Fibroblast of the conjunctiva (primary cell): Measurements from ENCODE around the gene WDCP.
"Not testable (repeated sequence)": the region's sequence is repeated elsewhere in the genome, so short reads cannot be mapped to it uniquely, and the experiment has no call there.

Source experiments
- DNase-seq: peaks from one replicate; pipeline ENCODE4 v3.0.0-alpha.2; 2010; ENCODE audit warnings: low read depth

WDCP gene

GRCh38 chr2:24046930-24047702 is at the start of gene WDCP:
Gene WDCP, minus strand, starts transcription at chr2:24047391. Its CDS starts 7,897 bp downstream, at chr2:24039494.
- DNase-seq: peak; percentile 98

GRCh38 chr2:24095171-24095677 is 48.0 kb upstream of the WDCP start:
- DNase-seq: not testable (repeated sequence)

GRCh38 chr2:24093270-24093669 is 46.1 kb upstream of the WDCP start:
- DNase-seq: not testable (repeated sequence)

GRCh38 chr2:24088821-24089359 is 41.7 kb upstream of the WDCP start:
- no peak for DNase-seq

DNA sequence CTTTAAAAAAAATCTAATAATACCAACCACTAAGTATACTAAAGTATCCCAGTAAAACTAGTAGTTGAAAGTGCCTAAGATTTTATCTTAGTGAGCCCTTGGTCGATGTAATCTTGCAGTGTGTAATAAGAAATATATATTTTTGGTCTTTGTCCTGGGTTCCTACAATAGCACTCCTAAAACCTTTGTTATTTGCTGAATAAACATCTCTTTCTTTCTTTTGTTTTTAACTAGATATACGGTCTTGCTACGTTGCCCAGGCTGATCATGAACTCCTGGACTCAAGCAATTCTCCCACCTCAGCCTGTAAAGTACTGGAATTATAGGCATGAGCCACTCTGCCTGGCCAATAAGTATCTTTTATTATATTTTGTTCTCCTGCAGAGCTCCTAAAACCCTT is 39.8 kb upstream of the WDCP start:
- no peak for DNase-seq

GRCh38 chr2:24086241-24086640 is 39.0 kb upstream of the WDCP start:
- DNase-seq: no peak

DNA sequence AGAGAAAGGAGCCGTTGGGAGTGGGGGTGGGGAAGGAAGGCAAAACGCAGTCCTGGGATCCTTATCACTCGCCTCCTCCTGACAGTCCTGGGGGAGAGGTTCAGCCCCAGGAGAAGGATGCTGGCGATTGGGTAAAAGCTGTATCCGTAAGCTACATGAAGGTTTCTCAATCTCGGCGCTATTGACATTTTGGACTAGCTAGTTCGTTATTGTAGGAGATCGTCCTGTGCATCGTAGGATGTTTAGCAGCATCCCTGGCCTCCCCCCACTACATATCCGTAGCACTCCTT is 38.0 kb upstream of the WDCP start:
- no peak for DNase-seq

DNA sequence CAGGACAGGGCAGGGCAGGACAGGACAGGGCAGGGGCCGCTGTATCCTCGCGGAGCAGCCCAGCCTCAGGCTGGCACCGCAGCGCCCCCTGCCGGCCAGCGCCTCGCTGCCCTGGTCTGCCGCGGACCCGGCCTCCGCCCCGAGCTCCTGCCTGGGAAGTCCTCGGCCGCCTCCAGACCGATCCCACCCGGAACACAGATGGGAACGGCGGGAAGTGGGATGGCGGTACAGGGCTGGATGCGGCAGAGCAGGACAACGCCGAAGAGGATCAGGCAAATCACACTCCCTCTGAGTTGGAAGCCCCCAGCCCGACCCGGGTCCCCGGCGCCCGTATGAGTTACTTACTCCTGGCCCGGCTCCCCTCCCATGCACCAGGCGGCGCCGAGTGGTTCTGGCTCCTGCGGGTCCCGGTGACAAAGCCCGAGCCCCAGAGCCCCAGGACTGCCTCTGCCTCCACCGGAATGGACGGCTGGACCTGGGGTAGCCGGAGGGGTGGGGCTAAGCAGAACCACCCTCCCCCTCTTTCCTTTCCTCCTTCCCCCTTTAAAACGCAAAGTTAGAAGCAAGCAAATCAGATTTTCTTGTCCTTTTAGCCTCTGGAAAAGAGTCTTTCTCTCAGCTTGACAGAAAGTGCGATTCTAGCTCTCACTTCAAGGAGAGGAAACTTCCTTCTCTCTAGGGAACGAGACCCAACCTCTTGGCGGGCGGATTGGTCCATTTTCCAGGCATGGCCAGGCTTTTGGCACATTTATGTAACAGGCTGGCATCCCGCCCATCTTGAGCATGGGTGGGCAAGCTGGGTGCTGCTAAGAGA is 37.4 kb upstream of the WDCP start, which contains the start of gene TP53I3:
TP53I3 (minus strand) TSS at position 449 of the 814 bp plus-strand sequence. CDS start 508 bp downstream, outside the sequence.
- peak; percentile 89 for DNase-seq

DNA sequence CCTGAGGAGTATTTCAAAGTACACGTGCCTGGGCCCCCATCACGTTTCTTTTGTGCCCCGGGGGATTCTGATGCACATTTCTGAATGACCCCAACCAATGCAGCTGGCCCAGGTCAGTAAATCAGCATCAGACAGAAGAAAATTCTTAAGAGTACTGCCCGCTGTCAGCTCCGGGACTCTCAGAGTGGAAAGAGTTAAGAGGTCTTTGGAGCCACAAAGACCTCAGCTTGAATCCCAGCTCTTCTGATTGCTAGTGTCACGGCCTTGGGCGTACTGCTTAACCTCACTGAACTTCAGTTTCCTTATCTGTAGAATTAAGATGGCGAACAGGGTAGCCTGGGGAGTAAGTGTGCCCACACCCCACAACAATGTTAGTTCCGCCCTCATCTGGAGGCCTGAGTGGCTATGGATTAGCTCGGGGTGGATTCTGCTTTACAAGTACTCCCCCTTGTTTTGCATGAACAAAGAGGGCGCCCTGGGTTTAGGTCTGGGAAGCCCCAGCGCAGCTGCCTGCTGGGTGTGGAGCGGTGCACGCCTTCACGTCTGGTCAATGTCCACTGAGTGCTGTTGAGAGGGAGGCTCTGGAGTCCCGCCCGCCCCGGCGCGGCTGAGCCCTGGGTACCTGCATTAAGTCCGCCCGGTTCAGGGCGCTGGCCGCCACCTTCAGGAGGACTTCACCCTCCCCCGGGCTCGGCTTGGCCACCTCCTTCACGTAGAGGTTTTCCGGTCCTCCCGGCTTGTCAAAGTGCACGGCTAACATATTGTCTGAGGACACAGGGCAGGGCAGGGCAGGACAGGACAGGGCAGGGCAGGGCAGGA is 36.6 kb upstream of the WDCP start:
- DNase-seq: peak; percentile 83

DNA sequence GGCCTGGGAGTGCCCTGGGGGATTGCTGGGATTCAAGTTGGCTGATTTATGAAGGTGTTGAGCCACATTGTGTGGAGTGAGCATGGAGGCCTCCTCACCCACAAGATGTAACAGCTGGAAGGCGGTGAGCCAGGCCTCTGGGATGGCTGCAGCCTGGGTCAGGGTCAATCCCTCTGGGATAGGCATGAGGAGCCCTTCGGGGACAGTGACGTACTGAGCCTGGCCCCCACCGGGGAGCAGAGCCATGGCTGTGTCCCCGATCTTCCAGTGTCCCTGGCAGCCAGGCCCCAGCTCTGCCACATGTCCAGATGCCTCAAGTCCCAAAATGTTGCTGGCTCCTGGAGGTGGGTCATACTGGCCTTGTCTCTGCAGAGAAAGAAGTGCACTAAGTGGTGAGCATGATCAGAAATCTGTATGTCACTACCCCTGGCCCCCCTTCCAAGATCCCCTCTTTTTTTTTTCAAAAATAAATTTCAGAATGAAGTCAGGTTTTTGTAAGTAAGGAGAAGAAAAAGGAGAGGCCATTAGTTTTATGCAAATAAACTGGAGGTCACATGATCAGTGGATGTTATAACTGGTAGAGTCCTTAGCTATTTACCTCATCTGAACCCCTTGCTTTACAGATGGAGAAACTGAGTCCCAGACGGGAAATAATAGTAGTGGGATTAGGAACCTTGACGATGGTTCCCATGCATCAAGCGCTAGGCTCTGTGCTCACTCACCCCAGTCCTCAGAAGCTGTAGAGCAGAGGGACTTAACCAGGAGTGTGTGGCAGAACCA is 35.8 kb upstream of the WDCP start:
- DNase-seq: no peak

DNA sequence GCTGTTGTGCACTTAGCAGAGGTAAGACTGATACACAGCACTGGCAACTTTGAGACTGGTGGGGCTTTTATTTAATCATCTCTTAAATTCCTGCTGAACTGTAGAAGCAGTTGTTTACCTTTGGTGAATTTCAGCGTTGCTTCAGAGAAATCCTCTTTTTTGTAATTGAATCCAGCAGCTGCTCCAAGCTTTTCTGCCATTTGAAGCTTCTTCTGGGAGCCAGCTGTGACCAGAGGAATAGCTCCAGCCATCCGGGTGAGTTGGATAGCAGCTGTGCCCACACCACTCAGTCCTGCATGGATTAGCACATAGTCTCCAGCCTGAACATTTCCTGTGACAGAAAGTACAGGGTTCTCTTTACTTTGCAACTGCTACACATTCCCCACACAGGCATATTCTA is 33.5 kb upstream of the WDCP start:
- no peak for DNase-seq

GRCh38 chr2:24077879-24078278 is 30.7 kb upstream of the WDCP start:
- no peak for DNase-seq

DNA sequence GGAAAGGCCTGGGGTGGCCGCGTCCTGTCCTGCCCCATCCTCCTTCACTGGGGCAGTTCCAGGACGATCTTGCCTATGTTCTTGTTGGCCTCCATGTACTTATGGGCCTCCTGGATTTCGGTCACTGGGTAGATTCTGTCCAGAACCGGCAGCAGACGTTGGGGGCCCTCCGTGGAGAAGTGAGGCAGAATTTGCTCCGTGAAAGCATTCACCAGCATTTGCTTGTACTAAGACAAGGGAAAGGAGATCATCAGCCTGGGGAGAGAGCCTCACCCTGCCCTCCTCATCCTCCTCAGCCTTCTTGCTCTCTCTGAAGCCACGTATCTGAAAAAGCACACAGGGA is 30.3 kb upstream of the WDCP start:
- no peak for DNase-seq

GRCh38 chr2:24076849-24077534 is 29.8 kb upstream of the WDCP start:
- no peak for DNase-seq

GRCh38 chr2:24075915-24076848 is 29.0 kb upstream of the WDCP start, which contains the start of gene SF3B6:
Gene SF3B6, minus strand, starts transcription at chr2:24076326. Its CDS starts 97 bp downstream, at chr2:24076229.
- peak; percentile 97 for DNase-seq

DNA sequence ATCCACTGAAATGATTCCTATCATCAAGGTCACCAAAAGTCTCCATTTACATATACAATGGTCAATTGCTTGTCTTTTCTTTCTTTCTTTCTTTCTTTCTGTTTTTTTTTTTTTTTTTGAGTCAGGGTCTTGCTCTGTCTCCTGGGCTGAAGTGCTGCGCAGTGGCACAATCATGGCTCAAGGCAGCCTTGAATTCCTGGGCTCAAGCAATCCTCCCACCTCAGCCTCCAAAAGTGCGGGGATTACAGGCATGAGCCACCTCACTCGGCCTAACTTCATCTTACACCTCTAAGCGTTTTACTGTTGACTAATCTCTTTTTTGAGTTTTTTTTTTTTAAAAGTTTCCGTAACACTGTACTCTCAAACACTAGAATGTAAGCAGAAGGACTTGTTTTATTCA is 28.1 kb upstream of the WDCP start:
- no peak for DNase-seq

DNA sequence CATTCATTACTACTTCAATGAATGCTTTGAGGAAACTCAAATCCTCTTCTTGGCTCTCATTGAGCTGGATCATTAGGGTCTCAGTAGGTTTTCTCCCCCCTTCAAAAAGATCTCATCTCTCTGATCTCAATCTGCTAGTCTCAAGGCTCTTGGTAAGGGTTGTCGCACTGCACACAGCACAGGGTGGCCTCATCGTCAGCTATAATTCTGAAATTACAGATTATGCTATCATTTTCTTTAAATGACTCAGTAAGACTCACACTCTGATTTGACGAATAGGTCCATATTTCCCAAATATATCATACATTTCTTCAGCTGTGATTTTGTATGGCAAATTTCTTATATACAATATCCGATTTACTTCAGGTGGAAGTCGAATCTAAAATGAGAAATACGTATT is 26.6 kb upstream of the WDCP start:
- no peak for DNase-seq

- no peak for DNase-seq
These were observed 25.1 kb upstream of the WDCP start for GRCh38 chr2:24072259-24072658.

- no peak for DNase-seq
These were observed 18.1 kb upstream of the WDCP start for GRCh38 chr2:24065341-24065740.
